OCI-LY7 (cell line): ENCODE results near the gene COPS6. TPM values are rescaled to one million over a fixed set of nuclear protein-coding genes. Genes with fewer than 3 reads are reported as not detected.

Experiments used
- BruUV-seq: library from RNA; stranded (reverse); fragments of 400-500 nt; replicated peaks from 2 replicates; lab custom pipeline; 2021; lab: Mats Ljungman, UMichigan
- CTCF ChIA-PET: fragments of 300-600 bp; sonication (Branson Sonifier 250); formaldehyde crosslinking; loops from one replicate; lab custom pipeline; 2022; ENCODE audit warnings: antibody characterized with exemption; ENCODE audit not compliant: unreplicated experiment; lab: Charles Lee
- POLR2A ChIA-PET: fragments of 300-600 bp; sonication (Branson Sonifier 250); formaldehyde crosslinking; loops from one replicate; lab custom pipeline; 2022; ENCODE audit warnings: antibody characterized with exemption; lab: Charles Lee
- DNase-seq: peaks from one replicate; pipeline ENCODE4 v3.0.0-alpha.2; 2015; ENCODE audit warnings: low spot score
- H2AFZ ChIP-seq: fragments of 200-600 bp; sonication (generic), shearing (Covaris generic); 2 replicates; pipeline ENCODE4 v1.6.1; 2014; ENCODE audit warnings: mild to moderate bottlenecking, antibody characterized with exemption, low read length, moderate library complexity
- H3K27ac ChIP-seq: fragments of 200-600 bp; sonication (generic); 2 replicates; pipeline ENCODE4 v1.5.1; 2014; ENCODE audit warnings: mixed run types, low read depth, mild to moderate bottlenecking, moderate library complexity, low read length, inconsistent platforms; ENCODE audit not compliant: poor library complexity, severe bottlenecking
- H3K36me3 ChIP-seq: fragments of 200-600 bp; sonication (generic); 2 replicates; pipeline ENCODE4 v1.6.1; 2014; ENCODE audit warnings: mild to moderate bottlenecking, antibody characterized with exemption, low read length, moderate library complexity, mixed read lengths; ENCODE audit not compliant: insufficient read depth
- H3K4me1 ChIP-seq: fragments of 200-600 bp; sonication (generic); 2 replicates; pipeline ENCODE4 v1.5.1; 2014; ENCODE audit warnings: mild to moderate bottlenecking, low read length; ENCODE audit not compliant: insufficient read depth, poor library complexity, severe bottlenecking
- H3K4me2 ChIP-seq: fragments of 200-600 bp; sonication (generic); 2 replicates; pipeline ENCODE4 v1.6.1; 2014; ENCODE audit warnings: mild to moderate bottlenecking, low read length
- H3K4me3 ChIP-seq: fragments of 200-600 bp; sonication (generic); 2 replicates; pipeline ENCODE4 v1.5.1; 2014; ENCODE audit warnings: mild to moderate bottlenecking, low read depth, low read length; ENCODE audit not compliant: poor library complexity, severe bottlenecking
- H3K79me2 ChIP-seq: fragments of 200-600 bp; sonication (generic); 2 replicates; pipeline ENCODE4 v1.6.1; 2016; ENCODE audit warnings: low read depth, mild to moderate bottlenecking, low read length, moderate library complexity, mixed read lengths; ENCODE audit not compliant: insufficient read depth
- H3K9me2 ChIP-seq: fragments of 200-600 bp; sonication (generic); 2 replicates; pipeline ENCODE4 v1.6.1; 2016; ENCODE audit warnings: mild to moderate bottlenecking, low read length, mixed read lengths; ENCODE audit not compliant: insufficient read depth
- H3K9me3 ChIP-seq: fragments of 200-600 bp; sonication (generic); 2 replicates; pipeline ENCODE4 v1.6.1; 2014; ENCODE audit warnings: mild to moderate bottlenecking, mixed run types, low read length, mixed read lengths
- H4K20me1 ChIP-seq: fragments of 200-600 bp; sonication (generic); 2 replicates; pipeline ENCODE4 v1.6.1; 2014; ENCODE audit warnings: mild to moderate bottlenecking, antibody characterized with exemption, low read length, moderate library complexity, mixed read lengths; ENCODE audit not compliant: insufficient read depth
- CTCF ChIP-seq: fragments of 200-600 bp; sonication (generic); conservative IDR thresholded peaks from 2 replicates; pipeline ENCODE4 v1.5.1; 2014; ENCODE audit warnings: mild to moderate bottlenecking, antibody characterized with exemption, low read length, moderate library complexity, mixed read lengths
- EZH2phosphoT487 ChIP-seq: fragments of 200-600 bp; sonication (generic); IDR thresholded peaks from 2 replicates; pipeline ENCODE4 v1.6.1; 2018; ENCODE audit warnings: low read depth, borderline replicate concordance, mild to moderate bottlenecking, mixed run types, antibody characterized with exemption, low read length, moderate library complexity, mixed read lengths
- intact Hi-C: fragments of 100-400 bp; cut with micrococcal nuclease; formaldehyde crosslinking; loops from one replicate; pipeline ENCODE4 v1.10.0; 2022; ENCODE audit not compliant: unreplicated experiment
- total RNA-seq, 2 experiments: library from RNA; depleted of rRNA in 1 of 2; stranded (reverse); fragments of >200 nt in 1 of 2; shearing (Covaris generic) in 1 of 2; gene quantifications; 2 replicates each; pipeline ENCODE4 v1.2.3, GENCODE V29; 2014 to 2022

COPS6 gene
- total RNA-seq, 2 experiments from 2014 or later: 57.6 to 96.0 TPM

- TF ChIP-seq CTCF (no peak), EZH2phosphoT487 (no peak)
- intact Hi-C loops: loop anchor here (10.0 kb wide), 1 partner anchor 797 kb away; the partner anchor contains the start of gene UFSP1
- no peak for DNase-seq
- CTCF ChIA-PET: interaction anchor here (0.6 kb wide), 1 partner anchor 32 kb away, joined by 3 read pairs; no protein-coding TSS in a partner anchor
- Histone ChIP-seq H3K9me2 (no peaks in the 10 kb centered on the region), H4K20me1 (no peaks in the 10 kb centered on the region), H2AFZ (peak overlapping the region; percentile 82), H3K4me3 (peak overlapping the region; percentile 90), H3K9me3 (no peaks in the 10 kb centered on the region), H3K4me1 (peaks cover 30% of the 10 kb centered on the region), H3K27ac (peak overlapping the region; percentile 72), H3K4me2 (peak overlapping the region; percentile 85), H3K79me2 (peaks cover 6% of the 10 kb centered on the region; the same call in 1 of the 2 replicates), H3K36me3 (peaks cover 30% of the 10 kb centered on the region)
- no TSS peak for BruUV-seq
- POLR2A ChIA-PET: interaction anchor here (0.6 to 1.2 kb wide), 4 partner anchors 13 to 40 kb away, joined by 3 to 9 read pairs (median 4); partner anchors contain the start of genes AP4M1 and MCM7
Measured at GRCh38 chr7:100088095-100088620, 611 bp upstream of the COPS6 start.

- Histone ChIP-seq H3K79me2 (peaks cover 7% of the 10 kb centered on the region; the same call in 1 of the 2 replicates), H3K36me3 (peaks cover 45% of the 10 kb centered on the region), H3K4me2 (peak overlapping the region; percentile 85), H4K20me1 (no peaks in the 10 kb centered on the region), H3K9me2 (no peaks in the 10 kb centered on the region), H3K27ac (peak overlapping the region; percentile 72), H3K9me3 (no peaks in the 10 kb centered on the region), H3K4me1 (peaks cover 24% of the 10 kb centered on the region), H2AFZ (peak overlapping the region; percentile 82; the same call in 1 of the 2 replicates), H3K4me3 (peak overlapping the region; percentile 90)
- BruUV-seq: no TSS peak
- no peak for DNase-seq
- ChIA-PET CTCF (no interaction called here), POLR2A (interaction anchor here (1.1 to 2.1 kb wide), 2 partner anchors 11 to 13 kb away, joined by 6 to 13 read pairs; partner anchors contain the start of genes AP4M1 and MCM7)
- intact Hi-C loops: loop anchor here (10.0 kb wide), 1 partner anchor 795 kb away; the partner anchor contains the start of gene UFSP1
- TF ChIP-seq EZH2phosphoT487 (no peak), CTCF (no peak)
Measured at GRCh38 chr7:100089458-100090196, 858 bp downstream of the COPS6 start.
